NCI-H2107 treated with DMSO at 0.1 percent for 48 hours (cell line): Measurements from ENCODE around the gene HDAC11.
A peak's percentile ranks its signal among the peaks of the same experiment; 100 is the strongest.
"Not testable (repeated sequence)": the region's sequence is repeated elsewhere in the genome, so short reads cannot be mapped to it uniquely, and the experiment has no call there.

ENCODE experiments used
- DNase-seq: peaks from one replicate; lab custom pipeline; 2025; ENCODE audit not compliant: unreplicated experiment; lab: John Stamatoyannopoulos, UW

Gene HDAC11

GRCh38 chr3:13492976-13493866, 13.1 kb downstream of the HDAC11 start:
- no peak for DNase-seq

GRCh38 chr3:13493867-13494441, 13.8 kb downstream of the HDAC11 start:
- no peak for DNase-seq

GRCh38 chr3:13494463-13495350, 14.6 kb downstream of the HDAC11 start:
- no peak for DNase-seq

DNA sequence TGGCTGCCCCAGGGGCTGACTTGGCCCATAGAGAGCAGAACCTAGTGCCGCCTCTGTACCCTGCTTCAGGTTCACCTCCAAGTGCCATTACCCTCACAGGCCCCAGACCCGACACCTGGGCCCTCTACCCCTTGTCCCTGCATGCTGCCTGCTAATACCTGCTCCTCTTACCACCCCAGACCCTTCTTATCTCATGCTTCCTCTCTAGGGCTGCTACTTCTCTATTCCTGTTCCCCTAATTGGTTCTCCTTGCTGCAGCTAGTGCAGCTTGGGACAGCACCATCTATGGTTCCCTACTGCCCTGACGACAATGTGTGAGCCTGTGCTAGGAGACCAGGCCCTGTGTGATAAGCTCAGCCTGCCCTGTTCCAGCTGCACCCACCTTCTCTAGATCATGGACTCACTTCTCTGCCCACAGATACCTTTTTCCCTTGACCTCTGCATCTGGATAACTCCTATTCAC, 15.3 kb downstream of the HDAC11 start:
- no peak for DNase-seq

DNA sequence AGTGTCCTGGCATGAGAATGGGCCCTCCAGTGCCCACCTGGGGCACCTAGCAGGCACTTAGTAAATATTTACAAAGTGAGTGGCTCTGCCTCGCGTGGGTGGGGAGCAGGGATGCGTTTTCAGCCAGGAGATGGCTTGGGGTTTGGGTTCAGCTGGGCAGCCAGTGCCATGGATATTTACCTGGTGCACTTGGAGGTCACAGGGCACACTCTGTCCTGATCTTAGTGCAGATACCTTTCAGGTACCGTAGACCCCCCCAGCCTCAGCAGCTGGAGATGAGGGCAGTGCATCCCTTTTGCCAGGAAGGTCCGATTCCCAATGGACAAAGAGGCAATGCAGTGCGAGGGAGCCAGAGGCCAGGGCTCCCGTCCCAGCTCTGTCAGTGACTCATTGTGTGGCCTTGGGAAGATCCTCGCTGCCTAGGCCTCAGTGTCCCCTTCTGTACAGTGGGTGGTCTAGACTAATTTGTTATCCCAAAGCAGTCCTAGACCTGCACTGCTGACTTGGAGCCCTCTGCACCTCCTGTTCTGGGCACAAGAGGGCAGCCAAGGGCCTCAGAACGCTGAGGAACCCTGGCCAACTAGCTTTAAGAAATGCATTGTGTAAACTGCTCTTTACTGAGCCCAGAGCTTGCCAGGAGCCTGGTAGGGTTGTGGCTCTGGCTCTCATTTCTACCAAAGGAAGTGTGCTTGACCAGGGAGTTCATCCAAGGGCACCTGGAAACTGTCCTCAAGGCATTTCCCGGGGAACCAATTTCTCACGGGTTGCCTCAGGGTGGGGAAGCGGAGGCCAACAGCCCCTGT, 16.0 kb downstream of the HDAC11 start:
- DNase-seq = peak; percentile 44

DNA sequence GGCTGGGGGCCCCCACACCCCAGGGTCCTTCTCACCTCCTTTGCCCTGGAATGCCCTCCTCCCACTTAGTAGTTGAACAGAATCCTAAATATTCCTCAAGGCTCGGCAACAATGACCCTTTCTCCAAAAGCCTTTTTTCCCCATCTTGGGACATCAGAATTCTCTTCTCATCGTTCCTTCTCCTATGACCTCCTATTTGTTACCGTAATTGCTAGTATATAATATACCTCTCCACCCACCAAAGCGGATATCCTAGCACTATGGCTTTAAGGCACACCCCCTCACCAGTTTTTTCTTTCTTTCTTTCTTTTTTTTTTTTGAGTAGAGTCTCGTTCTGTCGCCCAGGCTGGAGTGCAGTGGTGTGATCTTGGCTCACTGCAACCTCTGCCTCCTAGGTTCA, 16.8 kb downstream of the HDAC11 start:
- no peak for DNase-seq

- DNase-seq = no peak
Observed at GRCh38 chr3:13497386-13497785, 17.3 kb downstream of the HDAC11 start.

- no peak for DNase-seq
Observed at GRCh38 chr3:13498354-13499060, 18.4 kb downstream of the HDAC11 start.

DNA sequence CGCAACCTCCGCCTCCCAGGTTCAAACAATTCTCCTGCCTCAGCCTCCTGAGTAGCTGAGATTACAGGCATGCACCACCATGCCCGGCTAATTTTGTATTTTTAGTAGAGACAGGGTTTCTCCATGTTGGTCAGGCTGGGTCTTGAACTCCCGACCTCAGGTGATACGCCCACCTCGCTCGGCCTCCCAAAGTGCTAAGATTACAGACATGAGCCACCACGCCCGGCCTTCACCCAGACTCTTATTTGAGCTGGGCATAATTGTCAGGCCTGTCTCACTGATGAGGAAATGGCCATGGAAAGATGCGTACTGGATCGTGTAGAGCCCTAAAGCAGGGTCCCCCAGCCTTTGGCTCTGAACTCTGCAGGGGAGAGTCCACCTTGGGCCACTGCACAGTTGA, 19.1 kb downstream of the HDAC11 start:
- not testable (repeated sequence) for DNase-seq

DNA sequence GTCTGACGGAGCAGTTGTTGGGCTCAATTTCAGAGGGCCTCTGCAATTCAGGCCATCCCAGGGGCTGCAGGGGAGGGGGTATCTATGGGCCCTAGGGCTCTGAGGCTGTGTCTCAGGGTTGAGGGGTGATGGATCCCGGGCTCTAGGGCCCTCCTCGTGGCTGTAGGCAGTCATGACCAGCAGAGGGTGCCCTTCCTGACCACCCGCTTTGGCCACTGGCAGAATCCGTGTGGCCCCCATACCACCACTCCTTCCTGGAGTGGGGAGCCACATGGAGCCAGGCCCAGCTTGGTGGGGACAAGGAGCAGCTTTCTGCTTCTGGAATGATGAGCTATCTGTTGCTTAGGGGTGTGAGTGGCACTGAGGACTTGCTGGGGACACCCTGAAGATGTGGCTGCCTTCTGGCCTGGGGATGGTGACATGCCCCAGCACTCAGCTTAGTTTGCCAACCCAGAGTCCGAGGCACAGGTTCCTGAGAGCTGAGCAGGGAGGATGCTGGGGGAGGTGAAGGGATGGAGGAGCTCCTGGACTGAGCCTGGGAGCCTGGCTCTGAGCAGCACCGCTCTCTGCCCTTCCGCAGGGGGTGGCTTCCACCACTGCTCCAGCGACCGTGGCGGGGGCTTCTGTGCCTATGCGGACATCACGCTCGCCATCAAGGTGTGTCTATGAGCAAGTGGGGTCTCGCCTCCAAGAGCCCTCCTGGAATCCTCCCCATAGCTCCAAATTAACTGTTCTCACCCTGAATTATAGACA, 20.2 kb downstream of the HDAC11 start:
- DNase-seq = no peak

- DNase-seq = no peak
Observed at GRCh38 chr3:13501056-13501455, 20.9 kb downstream of the HDAC11 start.

DNA sequence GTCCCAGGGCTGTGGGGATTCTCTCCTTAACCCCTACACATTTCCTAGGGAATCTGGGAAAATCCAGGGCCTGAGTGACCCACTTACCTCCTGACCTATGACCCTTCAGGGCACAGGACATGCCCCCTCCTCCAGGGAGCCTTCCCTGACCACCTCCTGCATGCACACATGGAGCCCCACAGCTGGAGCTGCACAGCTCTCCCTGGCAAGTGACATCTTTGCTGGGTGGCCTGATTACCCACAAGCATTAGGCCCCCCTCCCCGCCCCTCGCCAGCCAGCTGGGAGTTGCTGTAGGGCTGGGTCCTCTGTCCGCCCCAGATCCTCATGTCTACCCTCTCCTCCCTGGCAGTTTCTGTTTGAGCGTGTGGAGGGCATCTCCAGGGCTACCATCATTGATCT, 21.4 kb downstream of the HDAC11 start:
- no peak for DNase-seq

DNA sequence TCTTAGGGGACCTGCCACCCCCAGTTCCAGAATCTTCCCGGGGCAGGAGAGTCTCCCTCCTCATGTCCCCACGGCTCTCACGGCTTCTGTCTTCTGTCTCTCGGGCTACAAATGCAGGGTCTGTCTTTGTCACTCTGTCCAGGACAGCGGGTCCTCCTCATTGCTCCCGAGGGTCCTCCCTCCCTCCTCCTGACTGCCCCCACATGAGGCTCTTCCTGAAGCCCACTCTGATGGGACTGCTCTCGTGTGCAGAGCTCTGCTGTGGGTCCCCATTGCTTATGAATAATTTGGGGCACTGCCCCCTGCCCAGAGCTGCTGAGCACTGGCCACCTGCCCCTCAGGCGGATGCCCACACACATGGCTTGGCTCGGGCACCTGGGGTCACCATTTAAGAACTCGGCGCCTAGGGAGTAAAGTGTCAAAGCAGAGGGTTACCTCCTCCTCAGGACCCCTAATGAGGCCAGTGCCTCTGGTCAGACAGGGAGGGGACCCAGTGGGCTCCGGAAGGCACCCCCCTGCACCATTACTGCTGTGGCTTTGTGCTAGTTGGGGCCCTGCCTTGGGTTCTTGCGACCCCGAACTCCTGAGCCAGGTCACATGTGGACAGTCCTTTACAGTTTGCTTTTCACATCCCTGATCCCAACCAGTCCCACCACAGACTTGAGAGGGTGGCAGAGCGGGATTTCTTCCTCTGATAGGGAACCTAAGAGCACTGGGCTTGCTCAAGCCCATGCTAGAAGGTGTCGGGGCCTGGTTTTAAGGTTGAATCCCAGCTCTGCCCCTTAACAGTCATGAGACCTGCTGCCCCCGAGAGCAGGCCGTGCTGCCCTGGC, 22.1 kb downstream of the HDAC11 start:
- DNase-seq = no peak

GRCh38 chr3:13502791-13503060, 22.6 kb downstream of the HDAC11 start:
- DNase-seq = no peak

DNA sequence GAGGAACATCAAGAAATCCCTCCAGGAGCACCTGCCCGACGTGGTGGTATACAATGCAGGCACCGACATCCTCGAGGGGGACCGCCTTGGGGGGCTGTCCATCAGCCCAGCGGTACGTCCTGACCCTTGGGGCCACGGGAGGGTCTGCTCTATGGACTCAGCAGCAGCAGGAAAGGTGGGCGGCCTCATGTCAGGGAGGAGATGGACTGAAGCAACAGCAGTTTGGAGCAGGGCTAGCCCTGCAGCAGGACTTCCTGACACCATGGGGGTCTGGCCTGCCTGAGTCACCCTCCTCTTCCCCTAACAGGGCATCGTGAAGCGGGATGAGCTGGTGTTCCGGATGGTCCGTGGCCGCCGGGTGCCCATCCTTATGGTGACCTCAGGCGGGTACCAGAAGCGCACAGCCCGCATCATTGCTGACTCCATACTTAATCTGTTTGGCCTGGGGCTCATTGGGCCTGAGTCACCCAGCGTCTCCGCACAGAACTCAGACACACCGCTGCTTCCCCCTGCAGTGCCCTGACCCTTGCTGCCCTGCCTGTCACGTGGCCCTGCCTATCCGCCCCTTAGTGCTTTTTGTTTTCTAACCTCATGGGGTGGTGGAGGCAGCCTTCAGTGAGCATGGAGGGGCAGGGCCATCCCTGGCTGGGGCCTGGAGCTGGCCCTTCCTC, 24.2 kb downstream of the HDAC11 start:
- DNase-seq = no peak

GRCh38 chr3:13505147-13506130, 25.3 kb downstream of the HDAC11 start:
- no peak for DNase-seq

- DNase-seq = no peak
Observed at GRCh38 chr3:13506239-13506638, 26.1 kb downstream of the HDAC11 start.
